ENCODE data around the gene C16orf87.
A peak's percentile ranks its signal among the peaks of the same experiment; 100 is the strongest.

The C16orf87 gene

DNA sequence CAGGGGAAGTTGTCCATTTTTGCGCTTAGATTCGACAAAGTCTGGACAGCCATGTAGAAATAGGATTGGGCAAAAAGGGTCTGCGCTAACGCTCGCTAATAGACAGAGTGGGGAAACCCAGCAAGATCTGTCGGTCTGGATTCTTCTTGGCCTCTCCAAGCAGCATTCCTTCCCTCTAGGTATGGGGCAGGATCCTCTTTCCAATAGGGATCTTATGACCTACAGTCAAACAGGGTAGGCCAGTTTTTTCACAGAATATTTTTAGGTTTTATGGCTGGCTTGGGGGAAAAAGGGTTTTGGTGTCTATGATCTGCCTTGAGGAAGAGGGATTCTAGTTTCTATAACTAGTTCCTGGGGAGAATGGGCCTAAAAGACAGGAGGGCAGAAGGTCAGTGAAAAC is 27.2 kb upstream of the C16orf87 start:
- DNase-seq (ENCODE audit: low read depth in 1 of 2, low spot score in 1 of 2) = no peak
- TF ChIP-seq POLR2AphosphoS5 (IDR thresholded peaks at IDR 0.05; ENCODE audit: low read depth) (no peak), REST (IDR thresholded peaks at IDR 0.05; ENCODE audit: insufficient replicate concordance, low read depth) (no peak), SPI1 (IDR thresholded peaks at IDR 0.05; ENCODE audit: borderline replicate concordance, low read depth) (no peak), GABPA (IDR thresholded peaks at IDR 0.05; ENCODE audit: low read depth) (no peak)
- TF ChIP-seq, protein P1, sequence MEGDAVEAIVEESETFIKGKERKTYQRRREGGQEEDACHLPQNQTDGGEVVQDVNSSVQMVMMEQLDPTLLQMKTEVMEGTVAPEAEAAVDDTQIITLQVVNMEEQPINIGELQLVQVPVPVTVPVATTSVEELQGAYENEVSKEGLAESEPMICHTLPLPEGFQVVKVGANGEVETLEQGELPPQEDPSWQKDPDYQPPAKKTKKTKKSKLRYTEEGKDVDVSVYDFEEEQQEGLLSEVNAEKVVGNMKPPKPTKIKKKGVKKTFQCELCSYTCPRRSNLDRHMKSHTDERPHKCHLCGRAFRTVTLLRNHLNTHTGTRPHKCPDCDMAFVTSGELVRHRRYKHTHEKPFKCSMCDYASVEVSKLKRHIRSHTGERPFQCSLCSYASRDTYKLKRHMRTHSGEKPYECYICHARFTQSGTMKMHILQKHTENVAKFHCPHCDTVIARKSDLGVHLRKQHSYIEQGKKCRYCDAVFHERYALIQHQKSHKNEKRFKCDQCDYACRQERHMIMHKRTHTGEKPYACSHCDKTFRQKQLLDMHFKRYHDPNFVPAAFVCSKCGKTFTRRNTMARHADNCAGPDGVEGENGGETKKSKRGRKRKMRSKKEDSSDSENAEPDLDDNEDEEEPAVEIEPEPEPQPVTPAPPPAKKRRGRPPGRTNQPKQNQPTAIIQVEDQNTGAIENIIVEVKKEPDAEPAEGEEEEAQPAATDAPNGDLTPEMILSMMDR (IDR thresholded peaks at IDR 0.05; ENCODE audit: insufficient read depth, low read length) = no peak
- H3K27ac ChIP-seq (replicated peaks) = no peak overlapping the region

DNA sequence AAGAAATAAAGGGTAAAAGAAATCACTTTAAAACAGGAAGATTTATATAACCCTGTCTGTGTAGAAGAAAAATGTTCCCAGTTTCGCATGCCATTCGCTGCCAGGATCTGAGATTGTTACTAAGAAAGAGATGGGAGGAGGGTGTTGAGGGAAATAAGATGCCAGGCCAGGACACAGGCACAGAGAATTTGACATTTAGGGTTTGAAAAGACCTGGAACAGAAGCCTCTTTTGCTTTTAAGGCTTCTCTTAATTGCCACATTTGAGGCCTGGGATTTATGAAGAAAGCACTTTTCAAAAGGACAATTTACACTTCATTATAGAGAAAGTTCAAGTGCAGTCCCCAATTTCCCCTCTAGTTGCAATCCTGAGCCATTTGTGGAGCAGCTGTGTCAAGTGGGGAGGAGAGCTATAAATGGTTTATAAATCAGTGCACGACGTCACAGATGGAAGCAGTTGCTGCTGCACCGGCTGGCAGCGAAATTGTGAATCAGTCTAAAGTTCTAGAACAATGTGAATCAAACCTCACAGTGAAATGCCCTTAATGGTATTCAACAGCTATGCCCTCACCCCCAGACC is 26.5 kb upstream of the C16orf87 start:
- TF ChIP-seq SPI1 (IDR thresholded peaks at IDR 0.05; ENCODE audit: borderline replicate concordance, low read depth) = no peak
- TF ChIP-seq, protein P1 (IDR thresholded peaks at IDR 0.05; ENCODE audit: insufficient read depth, low read length) = no peak
- TF ChIP-seq GABPA (IDR thresholded peaks at IDR 0.05; ENCODE audit: low read depth) = no peak
- no peak for TF ChIP-seq POLR2AphosphoS5 (IDR thresholded peaks at IDR 0.05; ENCODE audit: low read depth)
- no peak for TF ChIP-seq REST (IDR thresholded peaks at IDR 0.05; ENCODE audit: insufficient replicate concordance, low read depth)
- DNase-seq (ENCODE audit: low read depth in 1 of 2, low spot score in 1 of 2) = peak in 1 of 2 experiments; percentile 20
- no peaks in the 10 kb centered on the region for H3K27me3 ChIP-seq (ENCODE audit: insufficient read depth, poor library complexity, severe bottlenecking)
- H3K27ac ChIP-seq (replicated peaks) = no peak overlapping the region
- no peak overlapping the region for H3K4me3 ChIP-seq (replicated peaks; ENCODE audit: insufficient read depth, low read length)

More for the DNA sequence above, 27.2 kb upstream of the C16orf87 start:
- no peaks in the 10 kb centered on the region for H3K27me3 ChIP-seq (ENCODE audit: insufficient read depth, poor library complexity, severe bottlenecking)
- H3K4me3 ChIP-seq (replicated peaks; ENCODE audit: insufficient read depth, low read length) = no peak overlapping the region

GRCh38 chr16:46855389-46855788 is 24.4 kb upstream of the C16orf87 start:
- no peak for DNase-seq (ENCODE audit: low read depth in 1 of 2, low spot score in 1 of 2)
- H3K27ac ChIP-seq (replicated peaks) = no peak overlapping the region
- no peak overlapping the region for H3K4me3 ChIP-seq (replicated peaks; ENCODE audit: insufficient read depth, low read length)
- TF ChIP-seq REST (IDR thresholded peaks at IDR 0.05; ENCODE audit: insufficient replicate concordance, low read depth) (no peak), POLR2AphosphoS5 (IDR thresholded peaks at IDR 0.05; ENCODE audit: low read depth) (no peak)
- TF ChIP-seq, protein P1 (IDR thresholded peaks at IDR 0.05; ENCODE audit: insufficient read depth, low read length) = no peak
- no peaks in the 10 kb centered on the region for H3K27me3 ChIP-seq (ENCODE audit: insufficient read depth, poor library complexity, severe bottlenecking)

All from HL-60 (cell line).